SH-SY5Y (cell line): ENCODE results near the gene TNS1.

Experiments used
- GATA2 ChIP-seq: IDR thresholded peaks from 2 replicates; pipeline ENCODE4 v1.6.1; 2011; ENCODE audit warnings: mild to moderate bottlenecking, low read depth, low read length
- GATA3 ChIP-seq: IDR thresholded peaks from 2 replicates; pipeline ENCODE4 v1.6.1; 2011; ENCODE audit warnings: low read depth, mild to moderate bottlenecking, low read length, moderate library complexity

Gene TNS1

DNA sequence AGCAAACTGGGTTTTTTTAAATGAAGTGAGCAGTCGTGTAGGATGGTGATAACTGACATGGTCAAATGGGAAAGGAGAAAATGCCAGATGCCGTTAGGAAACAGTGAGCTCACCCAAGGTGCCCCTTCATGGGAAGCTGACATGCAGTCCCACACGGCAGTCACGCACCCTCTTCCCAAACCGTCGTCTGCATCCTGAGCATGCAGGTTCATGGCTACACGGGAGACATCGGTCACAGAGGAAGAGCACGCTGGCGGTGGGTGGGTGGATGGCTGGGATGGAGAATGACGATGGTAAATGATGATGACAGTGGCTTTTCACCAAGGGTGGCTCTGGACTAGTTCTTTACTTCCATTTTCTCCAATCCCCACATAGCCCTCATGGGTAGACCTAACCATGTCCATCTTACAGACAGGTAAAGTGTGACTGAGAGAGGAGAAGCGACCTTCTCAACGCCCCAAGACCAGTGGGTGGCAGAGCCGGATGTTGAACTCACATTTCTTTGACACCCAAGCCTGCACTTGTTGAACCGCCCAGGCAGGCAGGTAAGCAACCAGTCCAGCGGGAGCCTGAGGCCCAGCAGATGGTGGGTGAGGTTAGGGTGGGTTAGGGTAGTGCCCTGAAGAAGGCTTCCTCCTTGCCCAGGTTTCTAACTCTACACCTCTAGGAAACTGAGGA, 44.5 kb downstream of the TNS1 start:
- TF ChIP-seq GATA2 (no peak), GATA3 (no peak)

DNA sequence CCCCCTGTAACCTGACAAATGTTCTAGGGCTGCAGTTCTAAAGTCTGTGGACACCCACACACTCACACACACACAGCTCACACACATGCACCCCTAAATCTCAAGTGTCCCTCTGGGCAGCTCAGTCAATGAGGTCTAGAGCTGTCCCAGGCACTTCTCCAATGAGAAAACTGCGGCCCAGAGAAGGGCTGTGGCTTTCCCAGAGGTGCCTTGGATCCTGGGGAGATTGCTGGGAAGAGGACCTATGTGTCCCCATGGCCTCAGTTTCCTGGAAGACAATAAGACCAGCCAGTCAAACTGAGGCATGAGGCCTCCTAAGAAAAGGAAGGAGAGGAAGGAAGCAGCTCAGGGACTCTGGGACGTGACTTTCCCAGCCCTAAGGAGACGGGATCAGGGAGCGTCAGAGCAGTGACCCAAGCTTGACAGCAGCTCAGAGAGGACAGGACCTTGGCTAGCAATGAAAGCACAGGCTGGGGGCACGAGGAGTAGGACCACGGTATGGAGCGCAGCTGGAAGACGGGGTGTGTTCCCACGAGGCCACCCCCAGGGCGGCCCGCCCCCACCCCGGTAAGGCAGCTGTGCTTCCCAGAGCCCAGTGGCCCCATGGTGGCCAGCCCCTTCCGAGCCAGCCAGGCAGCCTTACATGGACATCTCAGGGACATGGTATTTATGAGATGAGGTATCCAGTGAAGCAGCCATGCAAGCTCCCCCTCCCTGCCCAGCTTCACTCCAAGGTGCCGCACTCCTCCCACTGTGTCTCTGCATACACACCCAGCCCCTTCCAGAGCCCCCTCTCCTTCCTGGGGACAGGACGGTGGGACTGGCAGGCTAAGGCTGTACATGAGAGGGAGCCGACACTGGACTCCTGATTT, 46.0 kb downstream of the TNS1 start:
- TF ChIP-seq GATA2: no peak
- TF ChIP-seq GATA3: no peak

DNA sequence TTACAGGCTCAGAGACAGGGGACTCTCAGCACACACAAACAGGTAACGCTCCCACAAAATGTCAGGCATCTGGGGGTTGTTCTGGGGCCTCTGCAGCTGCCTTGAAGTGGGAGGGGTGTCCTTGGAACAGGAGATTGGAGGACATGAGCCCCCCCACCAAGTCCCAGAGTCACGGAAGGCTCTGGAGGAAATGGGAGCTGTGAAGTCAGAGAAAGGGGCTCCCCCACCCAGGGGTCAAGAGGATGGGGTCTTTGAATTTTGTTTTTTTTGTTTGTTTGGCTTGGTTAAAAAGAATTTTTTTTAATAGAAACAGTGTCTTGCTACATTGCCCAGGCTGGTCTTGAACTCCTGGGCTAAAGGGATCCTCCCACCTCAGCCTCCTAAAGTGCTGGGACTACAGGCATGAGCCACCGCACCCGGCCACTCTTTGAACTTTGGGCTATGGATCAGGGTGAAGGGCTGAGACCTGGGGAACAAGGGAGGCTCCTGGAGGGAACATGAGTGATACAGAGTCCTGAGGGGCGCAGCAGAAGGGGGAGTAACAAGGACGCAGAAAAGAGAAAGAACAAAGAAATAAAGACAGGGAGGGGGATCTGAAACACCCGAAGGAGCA, 46.8 kb downstream of the TNS1 start:
- TF ChIP-seq GATA2: no peak
- no peak for TF ChIP-seq GATA3

DNA sequence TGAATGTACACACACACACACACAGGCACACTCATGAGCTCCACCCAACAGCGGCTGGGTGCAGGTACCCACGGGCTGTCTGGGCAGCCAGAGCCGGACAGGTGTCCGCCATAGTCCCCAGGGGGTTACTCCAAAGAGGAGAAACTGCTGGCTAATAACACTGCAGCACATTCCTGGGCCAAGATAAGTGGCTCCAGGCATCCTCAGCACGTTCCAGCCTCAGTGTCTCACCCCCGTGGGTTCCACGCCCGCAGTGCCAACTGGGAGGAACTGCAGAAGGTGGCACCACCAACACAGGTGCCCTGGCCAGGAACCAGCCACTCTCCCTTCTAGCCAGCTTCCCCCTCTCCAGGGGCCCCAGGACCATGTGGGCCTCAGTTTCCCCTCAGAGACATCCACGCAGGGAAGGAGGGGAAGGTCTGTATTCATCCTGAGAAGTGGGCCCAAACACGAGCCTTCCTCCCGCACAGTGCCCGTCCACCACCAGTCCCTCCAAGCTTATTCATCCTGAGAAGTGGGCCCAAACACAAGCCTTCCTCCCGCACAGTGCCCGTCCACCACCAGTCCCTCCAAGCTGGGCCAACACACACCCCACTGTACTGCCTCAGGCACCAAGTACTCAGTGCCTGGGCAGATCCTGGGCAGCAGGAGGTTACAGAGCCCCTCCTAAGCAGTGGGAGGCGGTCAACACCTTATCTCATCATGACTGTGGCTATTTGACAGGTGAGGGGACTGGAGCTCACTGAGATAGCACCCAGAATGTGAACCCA, 47.6 kb downstream of the TNS1 start:
- TF ChIP-seq GATA2 (no peak), GATA3 (no peak)

DNA sequence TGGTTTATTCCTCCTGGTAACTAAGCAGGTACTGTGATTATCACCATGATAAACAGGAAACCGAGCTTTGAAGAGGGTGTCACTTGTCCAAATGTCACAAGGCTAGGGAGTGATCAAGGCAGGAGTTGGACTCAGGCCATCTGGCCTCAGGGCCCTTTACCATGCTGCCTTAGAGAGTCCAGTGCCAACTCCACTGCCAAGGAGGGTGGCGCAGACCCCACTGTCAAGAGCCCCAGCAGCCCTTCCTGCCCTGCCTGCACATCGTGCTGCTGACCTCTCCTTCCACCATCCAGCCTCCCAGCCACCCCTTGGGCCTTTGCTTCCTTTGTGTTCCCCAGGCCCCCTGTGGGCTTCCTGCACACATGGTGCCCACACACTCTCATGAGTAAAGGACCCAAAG, 48.3 kb downstream of the TNS1 start:
- TF ChIP-seq GATA3 (no peak), GATA2 (no peak)

DNA sequence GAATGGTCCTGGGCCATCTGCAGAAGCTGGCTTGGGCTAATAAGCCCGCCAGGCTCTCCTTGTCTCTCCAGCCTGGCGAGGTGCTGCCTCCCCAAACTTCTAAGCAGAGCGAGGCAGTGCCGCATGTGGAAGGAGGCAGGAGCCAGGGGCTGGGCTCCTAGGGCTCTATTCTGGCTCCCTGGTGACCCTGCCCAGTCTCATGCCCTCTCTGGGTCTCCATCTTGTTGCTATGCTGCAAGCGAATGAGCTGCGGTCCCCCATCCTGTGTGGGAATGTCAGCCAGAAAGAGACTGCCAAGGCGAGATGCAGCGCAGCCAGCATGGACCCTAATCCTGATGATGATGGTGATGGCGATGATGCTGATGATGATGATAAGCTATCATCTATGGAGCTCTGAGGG, 48.7 kb downstream of the TNS1 start:
- TF ChIP-seq GATA3 (no peak), GATA2 (0 out of 2 replicates have a peak, but pooled peaks have one; percentile 26)

DNA sequence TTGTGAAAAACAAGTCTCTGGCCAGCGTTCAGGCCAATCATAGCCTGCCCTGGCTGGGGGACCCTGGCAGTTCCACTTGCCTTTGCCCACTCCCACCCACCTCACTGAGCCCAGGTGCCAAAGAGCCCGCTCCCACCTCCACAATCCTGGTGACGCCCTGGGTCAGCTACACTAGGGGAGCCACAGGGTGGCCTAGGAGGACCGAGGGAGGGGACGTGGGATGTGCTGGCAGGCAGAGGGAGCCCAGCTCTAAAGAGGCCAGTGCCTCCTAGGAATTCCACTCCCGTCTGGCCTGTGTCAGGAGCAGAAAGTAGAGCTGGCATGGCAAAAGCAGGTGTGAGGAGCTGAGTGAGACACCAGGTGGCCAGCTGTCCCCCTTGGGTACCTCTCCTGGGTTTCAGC, 49.3 kb downstream of the TNS1 start:
- TF ChIP-seq GATA3 (no peak), GATA2 (no peak)

DNA sequence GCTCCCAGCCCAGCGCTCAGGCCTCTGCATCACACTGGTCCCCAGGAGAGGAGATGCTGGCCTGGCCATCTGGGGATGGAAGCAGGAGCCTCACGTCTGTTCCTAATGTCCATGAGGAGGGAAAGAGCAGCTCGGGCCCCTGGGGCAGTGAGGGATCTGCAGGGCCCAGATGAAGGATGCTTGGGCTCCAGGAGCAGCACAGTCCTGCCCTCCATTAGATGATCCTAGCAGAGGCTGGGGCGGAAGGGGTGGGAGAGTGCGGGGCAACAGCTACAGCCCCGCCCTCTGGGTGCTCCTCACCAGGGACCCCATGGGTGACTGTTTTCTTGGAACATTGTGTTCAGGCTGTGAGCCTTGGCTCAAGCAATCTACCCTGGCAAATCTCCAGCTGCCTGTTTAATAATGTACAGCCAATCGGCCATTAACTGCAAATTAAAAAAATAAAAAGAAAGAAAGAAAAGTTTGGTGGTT, 49.7 kb downstream of the TNS1 start:
- TF ChIP-seq GATA2 (no peak), GATA3 (no peak)

DNA sequence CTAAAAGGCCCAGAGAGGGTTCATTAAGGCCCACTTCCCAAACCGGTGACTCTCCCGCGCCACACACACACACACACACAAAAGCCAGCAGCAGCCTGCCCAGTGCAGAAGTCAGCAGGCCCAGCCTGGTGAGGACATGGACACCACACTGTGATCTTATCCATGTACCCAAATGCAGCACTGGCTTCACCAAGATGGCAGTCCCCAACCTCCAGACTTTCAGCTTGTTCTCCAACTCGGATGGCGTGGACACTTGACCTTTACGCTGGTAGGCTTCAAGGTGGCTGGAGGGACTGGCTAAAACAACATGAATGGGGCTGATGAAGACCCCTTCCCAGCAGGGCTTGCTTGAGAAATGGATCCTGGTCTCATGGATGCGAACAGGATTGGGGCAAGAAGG, 50.4 kb downstream of the TNS1 start:
- TF ChIP-seq GATA3 (no peak), GATA2 (no peak)

DNA sequence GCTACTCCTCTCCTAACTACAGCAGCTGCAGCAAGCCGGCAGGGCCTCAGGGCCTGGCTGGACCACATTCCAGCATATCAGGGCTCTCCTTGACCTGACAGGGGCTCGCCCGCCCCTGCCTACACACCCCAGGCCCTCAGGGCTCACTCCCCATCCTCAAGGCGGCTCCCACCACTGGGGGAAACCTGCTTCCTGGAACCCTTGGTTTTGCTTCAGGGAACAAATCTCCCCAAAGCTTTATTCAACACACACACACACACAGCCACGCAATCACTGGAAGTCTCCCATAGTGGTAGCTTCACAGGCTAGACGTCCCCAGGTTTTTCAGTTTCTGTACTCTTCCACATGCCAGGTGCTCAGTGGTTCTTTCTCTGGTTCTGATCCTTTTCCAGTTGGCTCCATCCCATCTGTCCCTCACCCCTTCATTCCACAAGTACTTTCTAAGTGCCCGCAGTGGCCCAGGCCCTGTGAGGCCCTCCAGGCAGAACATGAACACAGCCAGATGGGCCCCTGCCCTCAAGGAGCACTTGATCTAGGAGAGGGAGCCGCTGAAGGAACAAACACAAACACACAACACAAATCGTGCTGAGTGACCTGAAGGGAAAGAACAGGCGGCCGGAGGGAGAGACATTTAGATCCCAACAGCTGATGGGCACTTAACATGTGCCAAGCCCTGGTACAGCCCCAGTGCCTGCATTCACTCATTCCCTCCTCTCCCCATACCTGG, 51.1 kb downstream of the TNS1 start:
- no peak for TF ChIP-seq GATA2
- no peak for TF ChIP-seq GATA3

DNA sequence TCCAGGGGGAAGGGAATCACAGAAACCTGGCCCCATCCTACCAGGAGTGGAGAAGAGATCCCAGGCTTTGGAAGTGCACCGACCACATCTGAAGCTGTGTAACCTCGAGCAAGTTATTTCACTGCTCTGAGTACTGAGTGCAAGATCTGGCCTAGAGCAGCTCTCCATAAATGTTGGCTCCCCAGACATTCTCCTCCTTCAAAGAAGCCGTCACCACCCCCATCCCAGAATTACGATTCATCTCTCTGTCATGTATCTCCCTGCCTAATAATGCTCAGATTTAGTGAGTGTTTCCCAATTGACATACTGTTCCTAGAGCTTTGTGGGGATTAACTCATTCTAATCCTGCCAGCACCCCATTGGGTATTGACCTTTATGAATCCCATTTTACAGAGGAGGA, 51.7 kb downstream of the TNS1 start:
- TF ChIP-seq GATA2: no peak
- TF ChIP-seq GATA3: no peak

DNA sequence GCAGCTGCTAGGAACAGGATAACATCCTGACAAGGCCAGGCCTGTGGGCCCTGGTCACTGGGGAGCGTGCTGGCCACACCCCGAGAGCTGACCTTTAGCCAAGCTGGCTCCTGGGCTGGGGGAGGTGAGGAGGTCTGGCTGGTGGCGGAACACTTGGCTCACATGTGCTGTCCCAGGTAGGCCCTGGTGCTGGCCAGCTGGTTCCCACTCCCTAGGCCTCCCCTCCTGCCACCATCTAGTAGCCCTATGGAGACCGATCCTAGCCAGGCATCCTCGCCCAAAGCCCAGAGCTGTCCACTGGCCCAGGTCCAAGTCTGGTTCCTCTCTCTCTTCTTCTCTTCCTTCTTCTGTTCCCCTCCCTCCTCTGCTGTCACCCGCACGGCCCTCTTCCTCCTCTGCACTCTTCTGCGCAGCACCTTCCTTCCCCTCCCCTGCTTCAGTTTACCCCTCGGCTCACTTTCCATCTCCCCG, 52.4 kb downstream of the TNS1 start:
- TF ChIP-seq GATA2 (no peak), GATA3 (no peak)

DNA sequence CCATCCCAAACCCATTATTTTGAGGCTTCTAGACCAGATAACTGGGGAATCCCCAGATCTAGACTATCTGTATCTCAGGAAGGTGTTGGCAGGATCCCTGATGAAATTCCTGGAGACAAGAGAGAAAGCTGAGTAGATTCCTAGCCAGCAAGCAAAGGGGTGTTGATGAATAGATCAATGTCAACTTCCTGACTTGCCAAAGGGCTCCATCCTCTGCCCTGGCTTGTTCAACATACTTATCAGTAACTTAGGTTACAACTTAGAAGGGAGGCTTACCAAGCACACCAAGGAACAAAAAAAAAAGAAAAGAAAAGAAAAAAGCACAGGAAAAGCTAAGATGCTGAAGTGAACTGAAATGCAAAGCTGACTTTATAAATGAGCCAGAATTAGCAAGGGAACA, 53.3 kb downstream of the TNS1 start:
- no peak for TF ChIP-seq GATA3
- TF ChIP-seq GATA2: no peak
